ENCODE measurements around the gene ZFPM1. TPM values are rescaled to one million over a fixed set of nuclear protein-coding genes. Genes with fewer than 3 reads are reported as not detected.

Gene ZFPM1
- total and polyA plus RNA-seq, 5 donors = 7.7 to 11.4 (median 8.2) TPM

- intact Hi-C loops (cut with DNase I) = no loop called here
- H3K27me3 ChIP-seq (ENCODE audit: control insufficient read depth, insufficient read depth) = no peaks in the 10 kb centered on the region
- ATAC-seq = no peak
- no peak for DNase-seq
- H3K9me3 ChIP-seq (ENCODE audit: control insufficient read depth, low read length) = no peaks in the 10 kb centered on the region
- 82% methylated on average over 8 of the region's 8 CpGs for WGBS
- no peak overlapping the region for H3K27ac ChIP-seq (ENCODE audit: low read length)
- H3K4me3 ChIP-seq (ENCODE audit: low read length) = no peak overlapping the region
- H3K4me1 ChIP-seq (ENCODE audit: control insufficient read depth, insufficient read depth, low read length) = no peaks in the 10 kb centered on the region
These were observed 132.2 kb downstream of the ZFPM1 start for GRCh38 chr16:88585269-88585668.

- ATAC-seq (no peak), DNase-seq (no peak)
- no peaks in the 10 kb centered on the region for H3K4me1 ChIP-seq (ENCODE audit: control insufficient read depth, insufficient read depth, low read length)
- no peak overlapping the region for H3K27ac ChIP-seq (ENCODE audit: low read length)
- no peaks in the 10 kb centered on the region for H3K27me3 ChIP-seq (ENCODE audit: control insufficient read depth, insufficient read depth)
- no peaks in the 10 kb centered on the region for H3K9me3 ChIP-seq (ENCODE audit: control insufficient read depth, low read length)
- no peak overlapping the region for H3K4me3 ChIP-seq (ENCODE audit: low read length)
- intact Hi-C loops (cut with DNase I) = no loop called here
- WGBS = 92% methylated on average over 13 of the region's 13 CpGs
These were observed 133.0 kb downstream of the ZFPM1 start for GRCh38 chr16:88585927-88586581.

Small RNA genes lying within 50 kb of the gene (microRNA-seq; reads per million reads assigned to microRNA genes)
- gene MIR5189 = 0 reads per million in 2 donors

Other genes starting within 250 kb of the ZFPM1 start
- gene ZNF469, start 70.3 kb upstream of the ZFPM1 start, total RNA-seq = 1 to 10 TPM; 1.3 to 1.9 (median 1.8) TPM
- gene ZNF469, start 70.3 kb upstream of the ZFPM1 start, polyA plus RNA-seq = 0.84 TPM
- gene ZC3H18, start 117.1 kb downstream of the ZFPM1 start, total RNA-seq = 10 to 100 TPM; 17.5 to 25.1 (median 21.2) TPM
- 19.6 TPM for gene ZC3H18, start 117.1 kb downstream of the ZFPM1 start, polyA plus RNA-seq
- not detected for gene IL17C, start 185.3 kb downstream of the ZFPM1 start, total RNA-seq
- not detected for gene IL17C, start 185.3 kb downstream of the ZFPM1 start, polyA plus RNA-seq
- gene CYBA, start 197.8 kb downstream of the ZFPM1 start, total RNA-seq = 100 to 1,000 TPM in 1 of 4 donors, 10 to 100 TPM in 3; 53.9 to 101 (median 70.7) TPM
- gene CYBA, start 197.8 kb downstream of the ZFPM1 start, polyA plus RNA-seq = 84.2 TPM
- 10 to 100 TPM; 29.8 to 32.0 (median 31.2) TPM for gene MVD, start 209.8 kb downstream of the ZFPM1 start, total RNA-seq
- 35.9 TPM for gene MVD, start 209.8 kb downstream of the ZFPM1 start, polyA plus RNA-seq
- 1 to 10 TPM in 3 of 4 donors, under 1 TPM in 1; 0.39 to 2.8 (median 1.6) TPM for gene SNAI3, start 233.2 kb downstream of the ZFPM1 start, total RNA-seq
- gene SNAI3, start 233.2 kb downstream of the ZFPM1 start, polyA plus RNA-seq = 2.7 TPM

Measured in right cardiac atrium (tissue), 5 donors.